ENCODE results near the gene NLRP6.
"Not testable (repeated sequence)": the region's sequence is repeated elsewhere in the genome, so short reads cannot be mapped to it uniquely, and the experiment has no call there.

NLRP6 gene

DNA sequence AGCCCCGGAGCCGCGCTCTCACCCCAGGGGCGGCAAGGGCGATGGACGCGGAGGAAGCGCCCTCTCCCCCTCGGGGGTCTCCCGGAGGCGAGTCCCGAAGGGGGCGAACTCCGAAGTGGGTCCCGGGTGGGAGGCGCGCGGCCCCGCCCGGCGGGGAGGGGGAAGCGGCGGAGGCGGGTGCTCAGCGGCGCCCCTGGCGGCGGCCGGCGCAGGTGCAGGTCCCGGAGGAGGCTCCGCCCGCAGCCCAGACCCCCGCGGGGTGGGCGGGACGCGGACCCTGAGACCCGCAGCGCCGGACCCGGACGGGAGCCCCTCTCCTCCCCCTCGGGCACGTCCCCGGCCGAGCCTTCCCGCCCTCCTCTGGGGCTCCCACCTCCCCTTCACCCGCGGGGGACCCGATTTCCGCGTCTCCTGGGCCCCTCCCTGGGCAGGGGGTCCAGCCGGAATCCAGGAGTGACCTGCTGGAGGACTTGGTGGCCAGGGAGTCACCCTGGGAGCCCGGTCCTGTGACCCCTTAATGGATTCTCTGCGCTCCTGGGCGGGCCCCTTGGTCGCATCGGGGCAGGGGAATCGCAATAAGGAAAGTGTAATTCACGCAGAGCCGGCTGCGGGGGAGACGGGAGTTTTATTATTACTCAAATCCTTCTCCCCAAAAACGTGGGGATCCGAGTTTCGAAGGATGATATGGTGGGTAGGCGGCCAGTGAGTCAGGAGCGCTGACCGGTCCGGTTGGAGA, 33.0 kb downstream of the NLRP6 start:
- FAIRE-seq, result not testable (repeated sequence)

DNA sequence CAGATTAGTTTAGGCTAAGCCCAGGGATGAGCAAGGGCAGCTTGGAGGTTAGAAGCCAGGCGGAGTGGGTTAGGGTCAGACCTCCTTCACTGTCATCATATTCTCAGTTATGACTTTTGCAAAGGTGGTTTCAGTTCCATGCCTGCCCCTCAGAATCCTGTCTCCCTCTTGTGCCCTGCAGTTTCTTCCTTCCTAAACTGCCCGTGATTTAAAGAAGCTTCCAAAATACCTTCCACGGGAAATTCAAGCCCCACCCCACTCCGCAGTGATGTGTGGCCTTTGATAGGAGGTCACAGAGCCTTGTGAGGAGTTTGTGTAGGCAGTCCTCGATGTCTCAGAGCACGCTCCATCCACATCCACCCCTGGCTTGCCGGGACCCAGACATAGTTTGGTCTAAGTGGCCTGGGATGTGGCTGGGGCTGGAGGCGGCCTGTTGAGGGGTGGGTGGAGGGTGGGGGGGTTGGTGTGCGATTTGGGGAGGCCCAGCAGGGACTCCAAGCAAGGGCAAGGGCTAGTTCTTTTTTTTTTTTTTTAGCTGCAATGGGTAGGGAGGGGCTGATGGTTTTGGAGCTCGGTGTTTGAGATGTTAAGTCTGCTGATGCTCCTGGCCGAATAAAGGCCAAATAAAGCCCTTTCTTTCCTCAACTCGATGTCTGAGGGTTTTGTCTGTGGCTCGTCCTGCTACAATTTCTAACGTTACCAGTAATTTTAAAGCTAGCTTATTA, 34.0 kb downstream of the NLRP6 start:
- FAIRE-seq, result no peak

DNA sequence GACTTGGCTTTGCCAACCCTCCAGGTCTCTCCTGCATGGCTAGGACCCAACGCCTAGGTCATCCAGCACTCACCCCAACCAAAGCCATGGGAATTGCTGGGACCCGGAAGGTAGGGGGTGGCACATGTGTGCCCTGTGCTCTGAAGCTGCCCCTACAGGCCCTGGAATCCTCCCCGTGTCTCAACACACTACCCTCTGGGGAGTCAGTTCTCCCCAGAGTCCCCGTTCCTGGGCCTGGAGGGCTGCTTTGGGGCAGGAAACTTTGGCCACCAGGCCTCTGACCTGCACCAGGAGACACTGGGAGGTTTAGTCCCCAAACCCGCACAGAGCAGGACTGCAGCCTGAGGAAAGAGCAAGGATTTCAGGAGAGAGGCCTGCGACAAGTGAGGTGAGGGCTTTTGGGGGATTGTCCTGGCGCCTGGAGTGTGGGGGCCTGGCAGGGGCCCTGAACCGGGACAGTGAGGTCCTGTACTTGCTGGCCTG, 35.1 kb downstream of the NLRP6 start:
- no peak for FAIRE-seq

DNA sequence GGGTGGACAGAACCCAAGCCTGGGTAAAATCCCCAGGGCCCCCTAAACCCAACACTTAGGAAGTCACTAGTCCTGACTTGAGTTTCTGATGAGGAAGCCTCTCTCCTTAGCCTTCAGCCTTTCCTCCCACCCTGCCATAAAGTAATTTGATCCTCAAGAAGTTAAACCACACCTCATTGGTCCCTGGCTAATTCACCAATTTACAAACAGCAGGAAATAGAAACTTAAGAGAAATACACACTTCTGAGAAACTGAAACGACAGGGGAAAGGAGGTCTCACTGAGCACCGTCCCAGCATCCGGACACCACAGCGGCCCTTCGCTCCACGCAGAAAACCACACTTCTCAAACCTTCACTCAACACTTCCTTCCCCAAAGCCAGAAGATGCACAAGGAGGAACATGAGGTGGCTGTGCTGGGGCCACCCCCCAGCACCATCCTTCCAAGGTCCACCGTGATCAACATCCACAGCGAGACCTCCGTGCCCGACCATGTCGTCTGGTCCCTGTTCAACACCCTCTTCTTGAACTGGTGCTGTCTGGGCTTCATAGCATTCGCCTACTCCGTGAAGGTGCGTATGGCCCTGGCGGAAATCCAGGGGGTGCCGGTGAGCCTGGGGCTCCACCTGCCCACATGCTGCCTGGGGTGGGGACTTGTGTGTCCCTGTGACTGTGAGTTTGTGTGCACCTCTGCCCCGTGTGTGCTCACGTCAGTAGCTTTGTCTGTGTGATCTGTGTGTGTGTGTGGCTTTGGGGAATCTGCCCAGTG, 35.8 kb downstream of the NLRP6 start, which contains the start of gene IFITM1:
Gene IFITM1, plus strand, starts transcription at position 254 of the 767 bp plus-strand sequence. Its CDS starts 131 bp downstream, at position 385.
- no peak for FAIRE-seq

DNA sequence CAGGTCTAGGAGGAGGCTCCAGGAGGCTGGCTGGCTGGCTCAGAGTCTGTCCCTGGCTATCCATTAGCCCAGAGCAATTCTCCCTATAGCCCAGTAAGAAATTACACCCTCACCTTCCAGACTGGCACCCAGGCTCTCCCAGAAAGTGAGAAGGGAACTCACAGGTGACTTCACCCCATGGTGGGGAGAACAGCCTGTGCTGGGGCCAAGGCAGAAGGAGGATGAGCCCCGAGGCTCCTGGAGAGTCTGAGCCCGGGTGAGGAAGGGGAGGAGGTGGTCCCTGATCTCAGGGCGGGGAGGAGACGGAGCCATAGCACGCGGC, 36.3 kb downstream of the NLRP6 start:
- FAIRE-seq, result not testable (repeated sequence)

DNA sequence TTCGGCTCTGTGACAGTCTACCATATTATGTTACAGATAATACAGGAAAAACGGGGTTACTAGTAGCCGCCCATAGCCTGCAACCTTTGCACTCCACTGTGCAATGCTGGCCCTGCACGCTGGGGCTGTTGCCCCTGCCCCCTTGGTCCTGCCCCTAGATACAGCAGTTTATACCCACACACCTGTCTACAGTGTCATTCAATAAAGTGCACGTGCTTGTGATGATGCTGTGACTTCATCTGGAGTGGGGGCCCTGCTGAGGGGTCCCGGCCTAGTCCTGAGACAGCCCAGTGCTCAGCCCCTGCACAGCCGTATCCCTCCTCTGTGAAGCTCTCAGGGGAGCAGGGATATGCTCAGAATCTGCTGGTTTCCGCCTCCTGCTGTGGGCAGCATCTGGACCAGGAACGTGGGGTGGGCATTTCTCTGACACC, 36.9 kb downstream of the NLRP6 start:
- FAIRE-seq, result no peak

DNA sequence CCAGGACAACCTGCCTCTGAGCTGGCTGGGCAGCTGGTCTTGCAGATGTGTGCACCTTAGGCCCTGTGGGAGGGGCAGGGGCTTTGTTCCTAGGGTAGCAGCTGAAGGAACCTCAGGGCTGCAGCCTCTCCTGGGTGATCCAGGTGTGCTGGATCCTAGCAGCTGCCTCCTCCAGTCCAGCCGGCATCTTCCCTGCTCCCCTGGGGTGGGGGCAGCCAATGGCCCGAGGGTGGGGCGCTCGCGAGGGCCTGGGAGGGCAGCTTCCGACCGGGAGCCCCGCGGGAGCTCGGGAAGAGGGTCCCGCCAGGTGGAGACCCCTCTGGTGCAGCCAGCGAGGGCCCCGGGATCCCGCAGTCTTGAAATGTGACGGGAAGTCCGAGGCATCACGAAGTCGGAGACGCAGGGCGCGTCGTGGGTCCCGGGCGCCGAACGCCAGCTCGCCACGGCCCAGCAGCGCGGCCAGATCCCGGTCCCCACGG, 37.3 kb downstream of the NLRP6 start:
- FAIRE-seq, result no peak

DNA sequence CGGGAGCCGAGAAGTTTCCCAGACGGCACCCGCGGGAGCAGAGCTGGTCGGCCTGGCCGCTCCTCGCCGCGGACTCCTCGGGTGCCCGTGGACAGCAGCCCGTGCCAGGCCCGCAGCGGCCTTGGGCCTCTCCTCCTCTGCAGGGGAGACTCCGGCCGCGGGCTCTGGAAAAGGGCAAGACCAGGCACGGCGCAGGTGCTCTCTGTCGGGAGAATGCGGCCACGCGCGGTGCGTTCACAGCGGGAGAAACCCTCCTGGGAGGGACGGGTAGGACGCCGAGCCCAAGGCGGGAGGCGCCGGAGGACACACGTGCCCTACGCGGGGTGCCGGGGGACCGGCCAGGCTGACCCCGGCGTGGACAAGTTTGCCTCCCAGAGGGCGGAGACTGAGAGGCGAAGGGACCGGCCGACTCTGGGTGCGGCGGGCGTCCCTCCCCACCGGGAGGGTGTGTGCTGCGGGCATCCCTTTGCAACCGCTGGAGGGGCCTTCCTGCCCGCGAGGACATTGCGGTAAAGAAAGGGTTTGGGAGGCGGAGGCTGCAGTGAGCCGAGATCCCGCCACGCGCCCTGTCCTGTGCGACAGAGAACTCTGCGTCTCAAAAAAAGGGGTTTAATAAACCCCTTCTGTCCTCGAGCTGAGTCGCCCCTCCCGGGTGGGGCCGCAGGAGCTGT, 38.0 kb downstream of the NLRP6 start:
- no peak for FAIRE-seq

DNA sequence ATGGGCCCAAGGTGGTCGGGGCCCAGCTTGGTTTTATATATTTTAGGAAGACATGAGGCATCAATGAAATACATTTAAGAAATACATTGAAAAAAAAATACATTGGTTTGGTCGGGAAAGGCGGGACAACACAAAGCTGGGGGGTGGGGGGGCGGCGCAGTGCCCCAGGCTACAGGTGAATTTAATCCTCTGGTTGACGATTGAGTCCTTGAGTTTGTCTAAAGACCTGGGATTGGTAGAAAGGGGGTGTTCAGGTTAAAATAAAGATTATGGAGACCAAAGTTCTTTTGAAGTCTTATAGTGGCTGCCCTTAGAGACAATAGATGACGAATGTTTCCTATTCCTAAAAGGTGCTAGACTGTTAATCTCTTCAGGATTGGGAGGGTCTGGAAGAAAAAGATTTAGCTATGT, 38.7 kb downstream of the NLRP6 start:
- FAIRE-seq, result no peak

DNA sequence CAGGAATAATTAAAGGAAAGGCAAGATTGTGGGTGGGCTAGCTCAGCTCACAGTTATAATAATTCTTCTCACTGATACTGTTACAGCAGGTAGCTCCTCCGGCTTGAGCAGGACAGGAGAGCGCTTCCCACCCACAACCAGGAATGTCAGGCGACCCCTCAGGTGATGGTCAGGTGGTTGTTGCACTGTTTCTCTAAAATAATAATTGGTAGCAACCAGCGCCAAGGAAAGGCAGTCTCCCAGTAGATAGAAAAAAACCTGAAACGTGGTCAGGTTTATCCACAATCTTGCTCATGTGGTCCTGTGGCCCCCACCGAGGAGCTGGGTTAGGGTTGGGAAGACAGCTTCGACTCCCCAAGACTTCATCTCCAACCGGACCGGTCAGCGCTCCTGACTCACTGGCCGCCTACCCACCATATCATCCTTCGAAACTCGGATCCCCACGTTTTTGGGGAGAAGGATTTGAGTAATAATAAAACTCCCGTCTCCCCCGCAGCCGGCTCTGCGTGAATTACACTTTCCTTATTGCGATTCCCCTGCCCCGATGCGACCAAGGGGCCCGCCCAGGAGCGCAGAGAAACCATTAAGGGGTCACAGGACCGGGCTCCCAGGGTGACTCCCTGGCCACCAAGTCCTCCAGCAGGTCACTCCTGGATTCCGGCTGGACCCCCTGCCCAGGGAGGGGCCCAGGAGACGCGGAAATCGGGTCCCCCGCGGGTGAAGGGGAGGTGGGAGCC, 39.6 kb downstream of the NLRP6 start:
- not testable (repeated sequence) for FAIRE-seq

DNA sequence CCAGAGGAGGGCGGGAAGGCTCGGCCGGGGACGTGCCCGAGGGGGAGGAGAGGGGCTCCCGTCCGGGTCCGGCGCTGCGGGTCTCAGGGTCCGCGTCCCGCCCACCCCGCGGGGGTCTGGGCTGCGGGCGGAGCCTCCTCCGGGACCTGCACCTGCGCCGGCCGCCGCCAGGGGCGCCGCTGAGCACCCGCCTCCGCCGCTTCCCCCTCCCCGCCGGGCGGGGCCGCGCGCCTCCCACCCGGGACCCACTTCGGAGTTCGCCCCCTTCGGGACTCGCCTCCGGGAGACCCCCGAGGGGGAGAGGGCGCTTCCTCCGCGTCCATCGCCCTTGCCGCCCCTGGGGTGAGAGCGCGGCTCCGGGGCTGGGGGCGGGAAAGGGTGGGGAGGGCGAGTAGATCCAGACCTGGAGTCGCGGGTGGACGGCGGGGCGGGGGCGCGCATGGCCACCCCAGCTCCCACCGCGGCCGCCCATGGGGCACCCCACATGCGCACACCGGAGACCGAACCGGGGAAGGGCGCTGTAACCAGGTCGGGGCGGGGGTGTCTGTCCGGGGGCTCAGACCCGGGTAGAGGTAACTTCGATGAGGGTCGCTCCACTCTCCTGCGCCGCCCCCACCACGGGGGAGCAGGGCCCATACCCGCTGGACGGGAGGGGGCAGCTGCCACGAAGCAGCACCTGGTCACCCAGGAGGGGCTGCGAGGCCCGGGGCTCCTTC, 40.4 kb downstream of the NLRP6 start:
- not testable (repeated sequence) for FAIRE-seq

DNA sequence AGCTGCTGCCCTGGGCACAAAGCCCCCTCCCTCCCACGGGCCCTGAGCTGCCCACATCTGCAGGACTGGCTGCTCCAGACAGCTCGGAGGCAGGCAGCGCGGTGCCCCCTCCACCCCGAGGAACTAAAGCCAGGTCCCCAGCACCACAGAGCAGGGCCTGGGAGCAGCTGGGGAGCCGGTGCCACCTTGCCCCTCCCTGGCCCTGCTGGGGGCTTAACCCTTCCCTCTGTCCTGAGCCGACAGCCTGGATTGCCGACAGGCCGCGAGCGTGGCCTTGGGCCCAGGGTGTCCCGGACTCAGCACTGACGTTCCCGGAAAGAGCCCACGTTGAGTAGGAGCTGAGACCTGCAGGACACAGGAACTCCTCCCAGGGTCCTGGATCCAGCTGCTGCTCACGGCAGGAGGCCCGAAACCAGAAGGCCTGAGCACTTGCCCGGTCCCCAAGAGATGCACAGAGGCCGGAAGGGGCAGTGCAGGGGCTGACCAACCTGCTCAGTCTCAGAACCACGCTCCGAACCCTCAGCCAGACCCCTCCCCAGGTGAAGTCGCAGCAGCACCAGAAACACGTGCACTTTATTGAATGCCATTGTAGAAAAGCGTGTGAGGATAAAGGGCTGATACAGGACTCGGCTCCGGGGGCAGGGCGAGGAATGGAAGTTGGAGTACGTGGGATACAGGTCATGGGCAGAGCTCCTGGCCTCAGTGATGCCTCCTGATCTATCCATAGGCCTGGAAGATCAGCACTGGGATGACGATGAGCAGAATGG, 41.1 kb downstream of the NLRP6 start:
- FAIRE-seq, result not testable (repeated sequence)

DNA sequence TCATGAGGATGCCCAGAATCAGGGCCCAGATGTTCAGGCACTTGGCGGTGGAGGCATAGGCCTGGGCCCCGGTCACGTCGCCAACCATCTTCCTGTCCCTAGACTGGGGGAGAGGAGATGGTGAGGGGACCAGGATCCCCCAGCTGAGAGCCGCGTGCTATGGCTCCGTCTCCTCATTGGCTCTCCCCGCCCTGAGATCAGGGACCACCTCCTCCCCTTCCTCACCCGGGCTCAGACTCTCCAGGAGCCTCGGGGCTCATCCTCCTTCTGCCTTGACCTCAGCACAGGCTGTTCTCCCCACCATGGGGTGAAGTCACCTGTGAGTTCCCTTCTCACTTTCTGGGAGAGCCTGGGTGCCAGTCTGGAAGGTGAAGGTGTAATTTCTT, 41.7 kb downstream of the NLRP6 start:
- not testable (repeated sequence) for FAIRE-seq

DNA sequence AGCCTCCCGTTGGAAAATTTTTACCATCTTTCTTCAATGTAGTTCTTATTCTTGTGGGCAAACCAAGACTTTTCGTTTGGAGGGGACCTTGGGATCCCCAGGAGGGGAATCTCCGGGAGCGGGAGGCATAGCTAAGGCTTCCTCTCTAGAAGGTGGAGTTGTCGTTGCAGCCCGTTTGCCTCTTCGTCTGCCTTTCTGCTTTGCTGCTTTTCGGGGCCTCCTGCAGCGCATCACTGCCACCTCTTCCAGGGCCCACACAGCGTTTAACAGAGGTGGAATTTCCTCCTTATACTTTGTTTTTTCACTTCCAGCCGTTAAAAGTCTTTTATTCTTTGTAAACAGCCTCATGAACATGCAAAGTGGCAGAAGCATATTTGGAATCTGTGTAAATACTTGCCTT, 45.9 kb downstream of the NLRP6 start:
- no peak for FAIRE-seq

DNA sequence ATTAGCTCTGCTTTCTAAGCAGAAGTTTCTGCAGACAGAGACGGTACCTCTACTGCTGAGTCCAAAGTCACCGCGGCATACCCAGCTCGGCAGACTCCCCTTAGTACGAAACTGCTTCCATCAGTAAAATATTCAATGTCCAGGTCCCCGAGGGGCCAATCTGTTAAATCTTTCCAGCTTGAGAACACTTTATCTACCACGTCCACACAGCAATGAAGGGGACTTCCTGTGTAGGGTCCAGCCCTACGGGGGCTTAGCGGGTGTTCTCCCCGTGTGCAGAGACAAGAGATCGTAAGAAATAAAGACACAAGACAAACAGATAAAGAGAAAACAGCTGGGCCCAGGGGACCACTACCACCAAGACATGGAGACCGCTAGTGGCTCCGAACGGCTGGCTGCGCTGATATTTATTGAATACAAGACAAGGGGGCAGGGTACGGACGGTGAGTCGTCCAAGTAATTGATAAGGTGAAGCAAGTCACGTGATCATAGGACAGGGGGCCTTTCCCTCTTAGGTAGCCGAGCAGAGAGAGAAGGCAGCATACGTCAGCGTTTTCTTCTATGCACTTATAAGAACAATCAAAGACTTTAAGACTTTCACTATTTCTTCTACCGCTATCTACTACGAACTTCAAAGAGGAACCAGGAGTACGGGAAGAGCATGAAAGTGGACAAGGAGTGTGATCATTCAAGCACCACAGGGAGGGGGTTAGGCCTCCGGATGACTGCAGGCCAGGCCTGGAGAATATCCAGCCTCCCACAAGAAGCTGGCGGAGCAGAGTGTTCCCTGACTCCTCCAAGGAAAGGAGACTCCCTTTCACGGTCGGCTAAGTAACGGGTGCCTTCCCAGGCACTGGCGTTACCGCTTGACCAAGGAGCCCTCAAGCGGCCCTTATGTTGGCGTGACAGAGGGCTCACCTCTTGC, 46.6 kb downstream of the NLRP6 start:
- not testable (repeated sequence) for FAIRE-seq

DNA sequence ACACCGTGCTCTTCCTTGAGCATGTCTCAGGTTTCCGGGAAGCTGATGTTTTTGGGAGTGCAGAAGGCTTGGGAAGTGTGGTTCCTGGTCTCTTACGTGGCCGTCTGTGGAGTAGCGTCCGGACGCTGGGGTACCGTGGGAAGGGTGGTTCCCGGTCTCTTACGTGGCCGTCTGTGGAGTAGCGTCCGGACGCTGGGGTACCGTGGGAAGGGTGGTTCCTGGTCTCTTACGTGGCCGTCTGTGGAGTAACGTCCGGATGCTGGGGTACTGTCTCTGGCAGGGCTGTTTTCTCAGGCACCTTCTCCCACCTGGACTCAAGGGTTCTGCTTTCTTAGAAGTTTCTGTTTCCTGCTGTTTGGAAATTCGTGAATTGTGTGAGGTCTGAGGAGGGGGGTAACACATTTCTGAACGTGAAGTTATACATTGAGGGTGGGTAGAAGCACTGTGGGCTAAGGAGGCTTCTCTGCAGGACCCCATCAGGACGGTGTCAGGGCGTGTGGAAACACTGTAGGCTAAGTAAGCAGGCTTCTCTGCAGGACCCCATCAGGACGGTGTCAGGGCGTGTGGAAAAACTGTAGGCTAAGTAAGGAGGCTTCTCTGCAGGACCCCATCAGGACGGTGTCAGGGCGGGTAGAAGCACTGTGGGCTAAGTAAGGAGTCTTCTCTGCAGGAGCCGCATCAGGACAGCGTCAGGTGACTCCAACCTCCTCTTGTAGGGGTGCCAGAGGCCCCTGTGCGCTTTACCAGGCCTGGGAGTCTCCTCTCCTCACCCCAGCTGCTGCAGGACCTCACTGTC, 47.8 kb downstream of the NLRP6 start:
- no peak for FAIRE-seq

DNA sequence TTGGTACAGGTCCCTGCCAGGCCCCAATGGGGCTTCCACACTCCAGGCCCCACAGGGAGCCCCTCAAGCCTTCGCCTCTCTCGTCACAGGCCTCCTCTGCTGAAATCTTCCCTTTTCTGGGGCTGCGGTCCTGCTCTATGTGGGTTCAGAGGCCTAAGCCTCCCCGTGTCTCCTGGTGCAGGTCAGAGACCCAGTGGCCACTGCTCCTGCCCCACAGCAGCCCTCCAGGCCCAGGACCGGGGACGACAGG, 48.3 kb downstream of the NLRP6 start:
- no peak for FAIRE-seq

DNA sequence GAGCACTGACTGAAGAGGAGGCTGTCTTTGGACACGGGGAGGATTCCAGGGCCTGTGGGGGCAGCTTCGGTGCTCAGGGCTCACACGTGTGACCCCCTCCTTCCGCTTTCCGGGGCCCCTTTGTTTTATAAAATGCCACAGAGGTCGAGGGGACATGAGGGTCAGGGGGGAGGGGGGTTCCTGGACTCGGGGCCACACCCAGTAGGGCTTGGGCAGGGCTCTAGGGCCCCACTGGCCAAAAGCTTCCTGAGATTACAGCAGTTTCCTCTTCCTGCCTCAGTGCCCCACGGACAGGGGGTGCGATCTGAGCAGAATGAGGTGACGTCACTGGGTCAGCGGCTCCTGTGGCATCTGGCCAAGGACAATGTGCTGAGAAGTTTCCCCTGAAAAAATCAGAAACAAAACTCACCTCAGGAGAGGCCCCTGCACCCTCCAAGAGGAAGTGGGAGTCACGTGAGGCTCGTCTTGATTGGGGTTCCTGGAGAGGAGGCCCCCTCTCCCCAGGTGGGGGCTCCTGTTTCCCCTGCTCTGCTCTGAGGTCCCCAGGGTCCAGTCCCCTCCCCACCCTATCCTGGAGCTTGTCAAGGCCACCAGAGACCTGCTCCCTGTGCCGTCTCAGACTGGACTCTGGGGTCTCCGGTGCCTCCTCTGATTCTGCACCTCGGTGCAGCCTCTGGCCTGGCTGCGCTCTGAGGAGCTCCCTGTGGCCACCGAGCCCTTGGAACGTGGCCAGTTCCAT, 48.8 kb downstream of the NLRP6 start:
- no peak for FAIRE-seq
